ENCODE results near the gene NME2.
"Not testable (repeated sequence)": the region's sequence is repeated elsewhere in the genome, so short reads cannot be mapped to it uniquely, and the experiment has no call there.

NME2 gene

GRCh38 chr17:51166198-51166986, at the start of gene NME2:
NME2 (plus strand) TSS chr17:51166411; CDS start chr17:51166831, 420 bp downstream.
- DNase-seq (ENCODE audit: low spot score), result peak; percentile 63

GRCh38 chr17:51118330-51119195, 47.6 kb upstream of the NME2 start:
- no peak for DNase-seq (ENCODE audit: low spot score)

DNA sequence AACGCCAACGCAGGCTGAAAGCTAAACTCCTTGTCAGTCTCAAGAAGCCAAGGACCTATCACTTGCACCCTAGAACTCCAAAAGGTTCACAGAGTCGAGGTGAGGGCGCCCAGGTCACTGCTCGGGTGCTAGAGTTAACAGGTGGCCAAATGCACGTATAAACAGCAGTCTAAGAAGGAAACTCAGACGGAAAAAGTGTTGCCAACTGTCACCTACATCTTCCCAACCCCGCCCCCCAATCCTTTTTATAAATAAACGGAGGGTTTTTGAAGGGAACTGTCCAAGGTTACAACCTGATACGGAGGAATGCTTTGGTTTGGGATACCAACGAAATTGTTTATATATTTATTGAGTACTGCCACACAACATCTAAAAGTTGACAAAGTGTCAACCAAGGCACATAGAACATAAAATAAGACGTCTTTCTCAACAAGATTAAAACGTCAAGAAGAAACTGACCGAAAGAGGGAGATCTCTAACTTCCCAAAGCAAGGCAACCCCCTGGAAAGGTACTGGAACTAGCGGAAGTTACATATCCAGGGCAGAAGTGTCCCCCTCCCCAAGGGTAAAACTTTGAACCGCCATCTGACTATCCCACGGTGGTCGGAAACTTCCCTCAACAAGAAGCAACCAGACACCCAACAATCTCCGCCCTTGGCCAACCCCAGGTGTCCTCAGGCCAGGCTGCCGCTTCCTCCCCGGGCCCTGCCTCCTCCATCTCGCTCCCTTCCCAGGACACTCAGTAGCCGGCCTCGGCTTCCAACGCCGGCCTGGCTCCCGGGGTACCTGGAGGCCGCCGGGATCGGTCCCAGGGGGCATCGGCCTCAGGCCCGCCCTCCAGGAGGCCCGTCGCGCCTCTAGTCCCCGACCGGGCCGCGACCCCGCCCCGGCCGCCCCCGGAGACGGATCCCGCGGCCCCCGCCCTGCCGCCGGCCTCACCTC, 46.5 kb upstream of the NME2 start:
- peak; percentile 9 for DNase-seq (ENCODE audit: low spot score)

DNA sequence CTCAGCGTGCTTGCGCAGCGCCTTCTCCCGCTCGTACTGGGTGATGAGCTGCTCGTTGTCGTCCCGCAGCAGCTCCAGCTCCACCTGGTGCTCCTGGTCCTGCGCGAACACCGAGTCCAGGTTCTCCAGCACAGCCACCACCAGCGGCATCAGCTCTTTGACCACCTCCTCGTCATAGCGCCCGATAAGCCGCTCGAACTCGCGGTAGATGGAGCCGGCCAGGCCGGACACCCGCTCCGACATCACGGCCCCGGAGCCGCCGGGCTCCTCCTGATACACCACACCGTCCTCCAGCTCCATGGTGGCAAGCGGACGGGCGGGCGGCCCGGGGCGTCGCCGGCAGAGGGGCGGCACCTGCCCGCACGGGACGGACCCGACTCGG, 45.9 kb upstream of the NME2 start:
- DNase-seq (ENCODE audit: low spot score), result peak; percentile 39

DNA sequence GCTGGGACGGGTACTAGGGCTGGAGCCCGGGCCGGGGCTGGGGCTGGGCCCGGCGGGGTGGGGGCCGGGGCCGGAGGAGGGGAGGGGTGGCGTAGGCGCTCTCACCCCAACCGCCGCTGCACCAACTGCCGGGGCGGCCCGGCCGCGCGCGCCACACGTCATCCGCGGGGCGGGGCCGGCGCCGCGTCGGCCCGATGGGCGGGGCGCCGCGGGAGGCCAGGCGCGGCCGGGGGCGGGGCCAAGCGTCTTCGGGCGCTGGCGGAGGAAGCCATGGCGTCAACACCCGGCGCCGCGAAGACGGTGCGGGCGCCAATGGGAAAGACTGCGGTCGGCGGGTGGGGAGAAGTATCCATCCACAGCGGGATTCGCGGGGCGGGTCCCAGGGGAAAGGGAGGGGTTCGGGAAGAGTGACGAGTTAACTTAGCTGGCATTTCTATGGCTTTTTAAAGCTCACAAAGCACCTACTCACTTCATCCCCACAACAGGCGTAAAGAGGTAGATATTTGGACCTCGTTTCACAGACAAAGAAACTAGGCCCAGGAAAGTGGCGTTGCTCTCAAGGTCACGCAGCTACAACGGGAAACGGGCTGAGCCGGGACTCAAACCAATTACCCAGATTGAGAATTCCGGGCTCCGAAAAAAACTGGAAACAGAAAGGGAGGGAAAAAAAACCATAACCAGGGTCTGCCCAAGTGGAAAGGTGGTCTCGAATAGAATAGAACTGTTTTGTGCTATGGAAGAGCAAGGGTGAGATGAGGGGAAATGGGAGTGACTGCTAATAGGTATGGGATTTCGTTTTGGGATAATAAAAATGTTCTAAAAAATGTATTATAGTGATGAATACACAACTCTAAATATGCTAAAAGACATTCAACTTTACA, 45.2 kb upstream of the NME2 start, which contains the start of gene SPAG9:
SPAG9 (minus strand) TSS at position 130 of the 881 bp plus-strand sequence. CDS start 212 bp downstream, outside the sequence.
- DNase-seq (ENCODE audit: low spot score), result peak; percentile 88

DNA sequence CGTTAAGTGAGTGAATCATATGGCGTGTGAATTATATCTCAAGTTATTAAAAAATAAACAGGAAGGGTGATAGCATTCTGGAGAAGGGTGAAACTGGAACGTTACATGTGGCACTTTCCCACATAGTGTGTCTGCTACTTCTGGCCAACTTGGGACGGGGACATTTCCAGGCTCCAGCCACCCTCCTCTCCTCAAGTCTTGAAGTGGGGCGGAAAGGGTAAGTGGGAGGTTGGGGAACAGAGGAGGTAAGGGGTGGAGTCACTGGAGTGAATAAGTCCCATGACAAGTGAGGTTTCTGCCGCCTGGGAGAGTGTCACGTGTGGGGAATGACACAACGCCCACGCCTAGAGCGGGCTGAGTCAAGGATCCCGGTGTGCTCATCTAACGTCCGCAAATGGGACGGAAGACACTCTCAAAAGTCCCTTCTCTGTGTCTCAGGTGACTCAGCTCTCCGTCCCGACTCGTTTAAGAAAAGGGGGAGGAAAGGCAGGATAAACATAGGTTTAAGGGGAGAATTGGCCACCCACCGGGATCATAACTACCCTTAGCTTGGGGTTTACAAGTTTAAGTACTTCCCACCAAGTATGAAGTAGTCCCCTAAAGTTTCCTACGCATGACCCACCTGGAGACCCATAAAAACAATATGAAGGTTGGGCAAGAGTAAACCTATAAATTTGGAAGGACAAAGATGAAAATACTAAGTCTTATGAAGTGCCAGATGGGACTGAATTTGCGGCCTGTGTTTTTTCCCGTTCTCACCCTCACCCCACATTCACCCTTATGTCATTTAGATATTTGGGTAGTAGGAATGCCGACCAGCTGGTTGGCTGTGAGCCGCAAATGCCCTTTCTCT, 44.4 kb upstream of the NME2 start:
- DNase-seq (ENCODE audit: low spot score), result peak; percentile 81

- not testable (repeated sequence) for DNase-seq (ENCODE audit: low spot score)
These were observed 43.6 kb upstream of the NME2 start for GRCh38 chr17:51122473-51123115.

- DNase-seq (ENCODE audit: low spot score), result no peak
These were observed 41.3 kb upstream of the NME2 start for GRCh38 chr17:51124640-51125503.

GRCh38 chr17:51128076-51128475, 38.1 kb upstream of the NME2 start:
- peak; percentile 37 for DNase-seq (ENCODE audit: low spot score)

DNA sequence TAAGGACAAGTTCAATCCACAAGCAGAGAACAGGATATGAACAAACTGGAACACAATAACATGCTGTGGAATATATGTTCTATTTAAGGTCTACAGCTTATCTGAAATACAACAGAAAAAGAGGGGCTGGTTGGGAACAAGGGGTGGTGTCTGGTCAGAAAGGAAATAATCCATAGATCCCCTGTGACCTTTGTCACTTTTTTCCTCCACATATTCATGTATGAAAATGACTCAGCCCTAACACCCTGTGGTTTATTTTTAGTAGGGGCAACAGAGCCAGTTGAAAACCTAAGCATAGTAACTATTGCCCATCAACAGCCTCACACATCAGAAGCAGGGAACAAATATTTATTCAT, 33.3 kb upstream of the NME2 start:
- no peak for DNase-seq (ENCODE audit: low spot score)

GRCh38 chr17:51133365-51133764, 32.8 kb upstream of the NME2 start:
- DNase-seq (ENCODE audit: low spot score), result no peak

DNA sequence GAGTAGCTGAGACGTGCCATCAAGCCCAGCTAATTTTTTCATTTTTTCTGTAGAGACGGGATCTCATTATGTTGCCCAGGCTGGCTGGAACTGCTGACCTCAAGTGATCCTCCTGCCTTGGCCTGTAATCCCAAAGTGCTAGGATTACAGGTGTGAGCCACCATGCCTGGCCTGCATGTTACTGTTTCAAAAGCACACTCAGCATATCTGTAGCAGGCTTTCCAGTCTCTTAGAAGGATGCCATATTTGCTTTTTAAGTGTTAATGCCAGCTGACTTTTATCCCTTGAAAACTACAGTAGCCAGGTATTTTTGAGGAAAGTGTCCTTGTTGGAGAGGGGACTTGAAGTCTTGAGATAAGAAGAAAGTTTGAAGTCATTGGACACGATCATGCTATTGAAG, 30.3 kb upstream of the NME2 start:
- DNase-seq (ENCODE audit: low spot score), result no peak

DNA sequence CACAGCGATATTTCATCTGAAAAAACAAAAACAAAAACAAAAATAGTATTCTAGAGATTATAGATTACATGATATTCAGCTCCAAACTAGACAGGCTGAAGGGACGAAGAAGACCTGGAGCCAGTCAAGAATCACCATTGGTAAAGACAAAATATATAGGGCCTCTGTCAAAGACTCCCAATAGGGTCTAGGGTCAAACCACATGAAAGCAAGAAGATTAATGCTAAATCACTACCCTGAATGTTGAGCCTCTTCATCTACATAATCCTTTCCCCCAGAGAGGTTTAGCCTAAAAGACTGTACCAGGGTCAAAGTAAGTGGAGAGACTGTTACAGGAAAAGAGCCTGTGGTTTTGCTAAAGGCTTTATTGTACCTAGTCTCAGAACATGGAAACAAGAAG, 23.6 kb upstream of the NME2 start:
- no peak for DNase-seq (ENCODE audit: low spot score)

DNA sequence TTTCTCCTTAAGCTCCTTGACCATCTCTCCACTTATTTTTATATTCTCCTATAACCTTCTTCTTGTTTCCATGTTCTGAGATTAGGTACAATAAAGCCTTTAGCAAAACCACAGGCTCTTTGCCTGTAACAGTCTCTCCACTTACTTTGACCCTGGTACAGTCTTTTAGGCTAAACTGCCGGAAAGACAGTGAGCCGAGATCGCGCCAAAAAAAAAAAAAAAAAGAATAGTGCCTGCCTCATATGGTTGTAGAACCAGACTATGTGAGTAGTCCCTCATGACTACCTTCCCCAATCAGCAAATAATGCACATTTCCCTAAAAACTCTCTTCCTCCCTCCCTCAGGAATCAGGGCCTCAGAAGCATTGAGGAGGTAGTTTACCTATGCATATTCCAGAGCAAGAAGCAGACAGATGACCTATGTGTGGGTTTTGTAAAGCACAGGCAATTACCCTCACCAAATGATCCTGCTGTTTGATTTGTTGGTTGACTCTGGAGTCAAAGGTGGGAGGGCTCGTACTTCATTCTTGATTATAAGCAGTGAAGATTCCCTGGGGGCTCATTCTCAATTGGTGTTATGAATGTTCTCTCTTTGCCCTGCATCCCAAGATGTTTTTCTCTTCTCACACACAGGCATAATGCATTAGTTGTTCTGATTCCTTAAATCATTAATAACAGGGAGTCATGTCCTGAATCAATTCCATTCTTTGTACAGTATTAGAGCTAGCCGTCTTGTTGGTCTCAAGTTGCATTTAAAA, 21.8 kb upstream of the NME2 start:
- DNase-seq (ENCODE audit: low spot score), result no peak

GRCh38 chr17:51147650-51148049, 18.6 kb upstream of the NME2 start:
- DNase-seq (ENCODE audit: low spot score), result no peak

DNA sequence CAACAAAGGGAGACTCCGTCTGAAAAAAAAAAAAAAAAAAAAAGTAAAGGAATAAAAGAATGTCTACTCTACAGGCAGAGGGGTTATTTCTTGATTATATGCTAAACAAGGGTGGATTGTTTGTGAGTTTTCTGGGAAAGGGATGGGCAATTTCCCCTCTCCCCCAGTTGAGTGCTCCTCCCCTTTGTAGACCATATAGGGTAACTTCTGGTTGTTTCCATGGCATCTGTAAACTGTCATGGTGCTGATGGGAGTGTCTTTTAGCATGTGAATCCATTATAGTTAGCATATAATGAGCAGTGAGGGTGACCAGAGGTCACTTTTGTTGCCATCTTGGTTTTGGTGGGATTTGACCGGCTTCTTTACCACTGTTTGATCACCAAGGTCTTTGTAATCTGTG, 17.0 kb upstream of the NME2 start:
- no peak for DNase-seq (ENCODE audit: low spot score)

DNA sequence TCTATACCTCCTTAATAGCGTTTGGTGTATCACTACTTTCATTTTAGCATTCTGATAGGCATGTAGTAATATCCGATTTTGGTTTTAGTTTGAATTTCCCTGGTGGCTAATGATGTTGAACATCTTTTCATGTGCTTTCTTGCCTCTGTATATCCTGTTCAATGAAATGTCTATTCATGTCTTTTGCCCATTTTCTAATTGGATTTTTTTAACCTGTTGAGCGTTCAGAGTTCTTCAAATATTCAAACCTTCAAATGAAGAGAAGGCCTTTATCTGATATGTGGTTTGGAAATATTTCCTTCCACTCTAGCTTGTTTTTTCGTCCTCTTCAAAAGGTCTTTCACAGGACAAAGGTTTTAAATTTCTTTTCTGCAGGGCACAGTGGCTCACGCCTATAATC, 15.3 kb upstream of the NME2 start:
- no peak for DNase-seq (ENCODE audit: low spot score)

GRCh38 chr17:51152766-51153209, 13.4 kb upstream of the NME2 start:
- no peak for DNase-seq (ENCODE audit: low spot score)

Measured in CD4-positive, alpha-beta T cell treated with Interleukin-15 for 4 hours (primary cell).